Lung (tissue), 12 donors: Measurements from ENCODE around the gene EEF1E1. TPM values are rescaled to one million over a fixed set of nuclear protein-coding genes. Genes with fewer than 3 reads are reported as not detected.
"Not testable (repeated sequence)": the region's sequence is repeated elsewhere in the genome, so short reads cannot be mapped to it uniquely, and the experiment has no call there.

Experiments used
- ATAC-seq: fragments of 200-7000 bp; cut with Tn5 transposase; one replicate; pipeline ENCODE4 v1.9.1; 2020; ENCODE audit warnings: moderate number of reproducible peaks; ENCODE audit not compliant: insufficient read depth, low FRiP score
- DNase-seq, 3 donors: peaks; one replicate each; pipeline ENCODE4 v3.0.0-alpha.2; 2013 to 2017
- H3K27ac ChIP-seq, 2 donors: one replicate each; pipeline ENCODE4 v1.5.1; 2013; ENCODE audit warnings: mild to moderate bottlenecking in 2 of 2, moderate library complexity in 2 of 2, control low read depth in 1 of 2, inconsistent platforms in 1 of 2, low read depth in 1 of 2, low read length in 1 of 2
- H3K27me3 ChIP-seq, 3 donors: one replicate each; pipeline ENCODE4 v1.5.1; 2013; ENCODE audit warnings: low read length in 2 of 3; ENCODE audit not compliant: control insufficient read depth in 3 of 3, insufficient read depth in 3 of 3
- H3K36me3 ChIP-seq, 4 donors: one replicate each; pipeline ENCODE4 v1.5.1; 2013; ENCODE audit warnings: low read length in 4 of 4, mild to moderate bottlenecking in 1 of 4, moderate library complexity in 1 of 4; ENCODE audit not compliant: control insufficient read depth in 4 of 4, insufficient read depth in 4 of 4
- H3K4me1 ChIP-seq, 5 donors: one replicate each; pipeline ENCODE4 v1.5.1; 2013; ENCODE audit warnings: low read length in 5 of 5, mild to moderate bottlenecking in 2 of 5, moderate library complexity in 1 of 5; ENCODE audit not compliant: control insufficient read depth in 5 of 5, insufficient read depth in 5 of 5
- H3K4me3 ChIP-seq: one replicate; pipeline ENCODE4 v1.5.1; 2013; ENCODE audit warnings: mild to moderate bottlenecking, control low read depth, moderate library complexity
- H3K9ac ChIP-seq, 2 donors: one replicate each; pipeline ENCODE4 v1.5.1; 2013; ENCODE audit warnings: low read length in 2 of 2, control low read depth in 1 of 2; ENCODE audit not compliant: insufficient read depth in 1 of 2
- H3K9me3 ChIP-seq, 4 donors: one replicate each; pipeline ENCODE4 v1.5.1; 2013; ENCODE audit warnings: low read length in 3 of 4, mild to moderate bottlenecking in 1 of 4, moderate library complexity in 1 of 4; ENCODE audit not compliant: control insufficient read depth in 4 of 4, insufficient read depth in 3 of 4
- CTCF ChIP-seq: IDR thresholded peaks from 2 replicates; pipeline ENCODE4 v1.5.1; 2012; ENCODE audit warnings: mild to moderate bottlenecking; ENCODE audit errors: control extremely low read depth, extremely low read depth
- WGBS, 2 donors: extraction: QIAGEN DNeasy Blood & Tissue Kit; methylation state at CpG; one replicate each; pipeline ENCODE4 v1.1.7; 2013; 5-methylcytosine and 5-hydroxymethylcytosine counted together
- polyA plus RNA-seq, 2 donors: library from polyadenylated mRNA; stranded (reverse); fragments of 200-250 nt; gene quantifications; one replicate each; pipeline ENCODE4 v1.2.1, GENCODE V29; 2013
- total RNA-seq, 2 donors: library from RNA; depleted of rRNA in 1 of 2; stranded (reverse); fragments of >200 nt in 1 of 2; gene quantifications; one replicate each; pipeline ENCODE4 v1.2.1, GENCODE V29; 2014 to 2021
- donor health status: control.
- donor health status: control.
- donor health status: Bipolar disorder and iron deficiency.
- donor health status: healthy.
- donor health status: DM: yes; HTN: yes; CAD: no.

EEF1E1 gene
- total and polyA plus RNA-seq, 4 donors, result 15.2 to 39.2 (median 28.0) TPM

GRCh38 chr6:8054276-8054675, 48.1 kb downstream of the EEF1E1 start:
- H3K9ac ChIP-seq, result no peak overlapping the region
- no peak for TF ChIP-seq CTCF
- peaks cover 3 to 12% (median 4%) of the 10 kb centered on the region in 4 donors for H3K36me3 ChIP-seq
- no peak for DNase-seq
- H3K27ac ChIP-seq, result no peak overlapping the region
- no peak overlapping the region for H3K4me3 ChIP-seq
- H3K27me3 ChIP-seq, result no peaks in the 10 kb centered on the region
- WGBS, 2 donors, result 88 to 96% methylated on average over 2 of the region's 2 CpGs
- H3K4me1 ChIP-seq, result peaks cover 0 to 4% (median 0%) of the 10 kb centered on the region in 5 donors
- ATAC-seq, result no peak
- H3K9me3 ChIP-seq, result no peaks in the 10 kb centered on the region

GRCh38 chr6:8047541-8048292, 54.6 kb downstream of the EEF1E1 start:
- no peaks in the 10 kb centered on the region for H3K4me1 ChIP-seq
- no peak for DNase-seq
- H3K9ac ChIP-seq, result no peak overlapping the region
- H3K4me3 ChIP-seq, result no peak overlapping the region
- WGBS, 2 donors, result 87% methylated on average over 3 of the region's 3 CpGs
- no peak for ATAC-seq
- peaks cover 0 to 7% (median 0%) of the 10 kb centered on the region in 4 donors for H3K9me3 ChIP-seq
- H3K36me3 ChIP-seq, result peaks cover 0 to 7% (median 2%) of the 10 kb centered on the region in 4 donors
- H3K27me3 ChIP-seq, result no peaks in the 10 kb centered on the region
- no peak for TF ChIP-seq CTCF
- H3K27ac ChIP-seq, result peak overlapping the region in 1 of 2 donors; percentile 9

- not testable (repeated sequence) for H3K9ac ChIP-seq, H3K36me3 ChIP-seq, ATAC-seq, H3K4me3 ChIP-seq, DNase-seq, H3K27me3 ChIP-seq, H3K9me3 ChIP-seq, H3K27ac ChIP-seq, H3K4me1 ChIP-seq
- WGBS, 2 donors, result 94 to 97% methylated on average over 4 of the region's 4 CpGs
Observed at GRCh38 chr6:8045769-8046168, 56.6 kb downstream of the EEF1E1 start.

- TF ChIP-seq CTCF, result no peak
- Histone ChIP-seq H3K36me3 (peaks cover 3 to 9% (median 6%) of the 10 kb centered on the region in 4 donors), H3K9ac (no peak overlapping the region), H3K27ac (no peak overlapping the region), H3K9me3 (peaks cover 0 to 7% (median 0%) of the 10 kb centered on the region in 4 donors), H3K27me3 (no peaks in the 10 kb centered on the region), H3K4me1 (no peaks in the 10 kb centered on the region), H3K4me3 (no peak overlapping the region)
- ATAC-seq (no peak), DNase-seq (no peak)
- 63% methylated on average over 3 of the region's 3 CpGs for WGBS, 2 donors
Observed at GRCh38 chr6:8043221-8043620, 59.1 kb downstream of the EEF1E1 start.
